ENCODE results near the gene ADSS1. TPM values are rescaled to one million over a fixed set of nuclear protein-coding genes. Genes with fewer than 3 reads are reported as not detected.

Gene ADSS1
- total RNA-seq, 1 experiment from 2014 or later: 3.7 TPM

GRCh38 chr14:104699426-104699748 is 24.6 kb upstream of the ADSS1 start:
- no peak for DNase-seq (ENCODE audit: low spot score)

- no peak for DNase-seq (ENCODE audit: low spot score)
These were observed 23.8 kb upstream of the ADSS1 start for GRCh38 chr14:104700225-104700651.

GRCh38 chr14:104700747-104701217 is 23.2 kb upstream of the ADSS1 start:
- no peak for DNase-seq (ENCODE audit: low spot score)

- no peak for DNase-seq (ENCODE audit: low spot score)
These were observed 22.5 kb upstream of the ADSS1 start for GRCh38 chr14:104701383-104702076.

- no peak for DNase-seq (ENCODE audit: low spot score)
These were observed 21.9 kb upstream of the ADSS1 start for GRCh38 chr14:104702106-104702505.

GRCh38 chr14:104702673-104703072 is 21.4 kb upstream of the ADSS1 start:
- no peak for DNase-seq (ENCODE audit: low spot score)

GRCh38 chr14:104703269-104703668 is 20.8 kb upstream of the ADSS1 start:
- DNase-seq (ENCODE audit: low spot score): no peak

GRCh38 chr14:104704252-104704651 is 19.8 kb upstream of the ADSS1 start:
- DNase-seq (ENCODE audit: low spot score): no peak

- no peak for DNase-seq (ENCODE audit: low spot score)
These were observed 18.5 kb upstream of the ADSS1 start for GRCh38 chr14:104705340-104706047.

- no peak for DNase-seq (ENCODE audit: low spot score)
These were observed 17.1 kb upstream of the ADSS1 start for GRCh38 chr14:104706733-104707607.

- no peak for DNase-seq (ENCODE audit: low spot score)
These were observed 16.1 kb upstream of the ADSS1 start for GRCh38 chr14:104707608-104708595.

GRCh38 chr14:104708606-104709268 is 15.3 kb upstream of the ADSS1 start:
- DNase-seq (ENCODE audit: low spot score): peak; percentile 53

- DNase-seq (ENCODE audit: low spot score): no peak
These were observed 14.5 kb upstream of the ADSS1 start for GRCh38 chr14:104709387-104710039.

- DNase-seq (ENCODE audit: low spot score): no peak
These were observed 13.8 kb upstream of the ADSS1 start for GRCh38 chr14:104710071-104710735.

- DNase-seq (ENCODE audit: low spot score): no peak
These were observed 10.9 kb upstream of the ADSS1 start for GRCh38 chr14:104712881-104713734.

GRCh38 chr14:104714066-104714465 is 10.0 kb upstream of the ADSS1 start:
- no peak for DNase-seq (ENCODE audit: low spot score)

- DNase-seq (ENCODE audit: low spot score): no peak
These were observed 9.3 kb upstream of the ADSS1 start for GRCh38 chr14:104714681-104715080.

GRCh38 chr14:104715416-104715815 is 8.6 kb upstream of the ADSS1 start:
- no peak for DNase-seq (ENCODE audit: low spot score)

- DNase-seq (ENCODE audit: low spot score): no peak
These were observed 8.2 kb upstream of the ADSS1 start for GRCh38 chr14:104715871-104716270.

All from A172 (cell line).